Heart left ventricle (tissue), 13 donors: ENCODE measurements around the gene SSR2.

Experiments
- POLR2A ChIP-seq, 2 donors: fragments of 450-650 bp; IDR thresholded peaks; one replicate each; pipeline ENCODE4 v1.6.1; 2017; ENCODE audit warnings: antibody characterized with exemption in 2 of 2, mild to moderate bottlenecking in 2 of 2, moderate library complexity in 2 of 2
- TF ChIP-seq, protein P1 (sequence below), 12 donors: fragments of 200-600 bp; sonication (generic) in 4 of 12; IDR thresholded peaks; one replicate each; pipeline versions ENCODE4 v1.5.0 to v1.8.0; 2018 to 2022; ENCODE audit warnings: antibody characterized with exemption in 12 of 12, mild to moderate bottlenecking in 5 of 12
- donor health status: ischemic (EF 13 %, LVEDD 7.1; RV severe dilation, severe dysfunction).
- donor health status: DM: no; HTN: yes; CAD: no.
- donor health status: DM: no; HTN: no; CAD: no.
- donor health status: ischemic (EF 25% LVEDD 6.9; RV normal size, moderate dysfunction).
- donor health status: ischemic (EF 25% LVEDD 5.7; RV mildly dilated, moderate dysfunction).
- donor health status: ischemic (EF 35%, LVEDD 5.7; RV mildly dilated, moderate dysfunction).
- donor health status: nonischemic (EF 11% LVEDD 7.7; RV severe dilation, severe dysfunction).
- donor health status: DM: yes; HTN: yes; CAD: no.
- donor health status: PGD.
- donor health status: ischemic (EF 29% LVEDD 5.4; RV normal size, mild dysfunction).
- donor health status: nonischemic (EF 23%, LVEDD 6.1; RV moderate dilation, normal function).

GRCh38 chr1:155981266-155982088 lies 39.3 kb downstream of the SSR2 start:
- TF ChIP-seq, protein P1, sequence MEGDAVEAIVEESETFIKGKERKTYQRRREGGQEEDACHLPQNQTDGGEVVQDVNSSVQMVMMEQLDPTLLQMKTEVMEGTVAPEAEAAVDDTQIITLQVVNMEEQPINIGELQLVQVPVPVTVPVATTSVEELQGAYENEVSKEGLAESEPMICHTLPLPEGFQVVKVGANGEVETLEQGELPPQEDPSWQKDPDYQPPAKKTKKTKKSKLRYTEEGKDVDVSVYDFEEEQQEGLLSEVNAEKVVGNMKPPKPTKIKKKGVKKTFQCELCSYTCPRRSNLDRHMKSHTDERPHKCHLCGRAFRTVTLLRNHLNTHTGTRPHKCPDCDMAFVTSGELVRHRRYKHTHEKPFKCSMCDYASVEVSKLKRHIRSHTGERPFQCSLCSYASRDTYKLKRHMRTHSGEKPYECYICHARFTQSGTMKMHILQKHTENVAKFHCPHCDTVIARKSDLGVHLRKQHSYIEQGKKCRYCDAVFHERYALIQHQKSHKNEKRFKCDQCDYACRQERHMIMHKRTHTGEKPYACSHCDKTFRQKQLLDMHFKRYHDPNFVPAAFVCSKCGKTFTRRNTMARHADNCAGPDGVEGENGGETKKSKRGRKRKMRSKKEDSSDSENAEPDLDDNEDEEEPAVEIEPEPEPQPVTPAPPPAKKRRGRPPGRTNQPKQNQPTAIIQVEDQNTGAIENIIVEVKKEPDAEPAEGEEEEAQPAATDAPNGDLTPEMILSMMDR (IDR thresholded peaks at IDR 0.05), result no peak
- TF ChIP-seq POLR2A (IDR thresholded peaks at IDR 0.05), result no peak
